NCI-H1092 (cell line): ENCODE data around the gene TRAPPC12.
"Not testable (repeated sequence)": the region's sequence is repeated elsewhere in the genome, so short reads cannot be mapped to it uniquely, and the experiment has no call there.

Experiments
- DNase-seq: peaks from one replicate; lab custom pipeline; 2025; lab: John Stamatoyannopoulos, UW

Gene TRAPPC12

GRCh38 chr2:3486047-3487027 is 106.8 kb downstream of the TRAPPC12 start:
- DNase-seq = no peak

- no peak for DNase-seq
Measured at GRCh38 chr2:3487028-3487425, 107.5 kb downstream of the TRAPPC12 start.

- DNase-seq = no peak
Measured at GRCh38 chr2:3487432-3487831, 107.9 kb downstream of the TRAPPC12 start.

DNA sequence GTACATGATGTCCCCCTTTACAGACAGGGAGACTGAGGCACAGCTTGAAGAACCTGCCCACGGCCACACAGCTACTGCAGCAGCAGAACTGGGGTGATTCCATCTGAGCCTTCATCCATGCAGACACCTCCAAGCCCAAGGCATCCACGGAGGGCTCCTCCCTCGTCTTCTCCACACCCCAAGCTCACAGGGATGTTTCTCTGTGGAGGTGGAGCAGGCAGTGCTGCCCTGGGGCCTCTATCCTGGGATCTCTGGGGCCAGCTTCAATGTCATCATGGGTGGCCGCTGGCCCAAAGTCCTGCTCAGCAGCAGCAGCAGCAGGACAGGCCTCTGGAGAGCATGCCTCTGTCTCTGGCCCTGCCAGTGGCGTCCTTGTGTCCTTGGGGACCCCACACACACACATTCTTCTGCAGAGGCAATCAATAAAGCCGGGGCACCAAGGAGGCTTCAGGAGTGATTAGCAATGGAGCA is 108.6 kb downstream of the TRAPPC12 start:
- DNase-seq = no peak

DNA sequence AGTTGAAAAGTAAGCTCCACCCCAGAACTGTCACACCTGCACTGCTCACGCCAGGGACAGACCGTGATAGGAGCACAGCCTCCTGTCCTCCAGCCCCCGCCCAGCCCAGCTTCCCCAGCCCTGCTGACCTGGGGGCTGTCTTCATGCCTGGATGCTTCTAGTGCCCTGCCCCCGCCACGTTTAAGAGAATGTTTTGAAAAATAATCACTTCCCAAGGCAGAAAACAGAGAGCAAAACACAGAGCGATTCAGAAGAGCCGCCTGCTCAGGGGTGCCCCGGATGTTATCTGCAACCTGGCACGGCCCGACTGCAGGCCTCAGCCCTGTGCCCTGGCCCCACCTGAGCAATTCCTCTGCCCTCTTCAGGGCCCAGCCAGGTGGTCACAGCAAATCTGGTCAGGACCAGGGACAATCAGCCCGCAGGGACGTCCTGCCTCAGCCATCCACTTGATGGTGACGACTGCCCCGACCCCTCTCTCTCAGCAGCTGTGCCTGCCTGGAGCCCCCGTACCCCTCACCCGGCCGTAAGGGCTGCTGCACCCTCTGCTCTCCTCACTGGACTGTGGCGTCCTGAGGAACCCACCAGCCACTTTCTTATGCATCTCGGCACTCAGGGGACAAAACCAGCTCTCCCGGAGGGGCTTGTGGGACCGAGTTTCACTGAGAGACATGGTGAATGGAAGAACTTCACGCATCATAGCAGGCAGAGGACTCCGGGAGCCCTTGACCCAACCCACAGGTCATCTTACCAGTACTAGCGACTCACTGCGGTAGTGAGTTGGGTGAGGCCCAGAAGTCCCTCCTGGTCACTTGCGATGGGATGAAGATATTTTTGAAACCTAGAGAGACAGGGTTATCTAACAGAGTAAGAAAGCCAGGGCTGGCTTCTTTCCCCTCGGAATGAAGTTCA is 109.6 kb downstream of the TRAPPC12 start:
- no peak for DNase-seq

- DNase-seq = no peak
Measured at GRCh38 chr2:3489764-3490115, 110.2 kb downstream of the TRAPPC12 start.

GRCh38 chr2:3490191-3491170 is 111.0 kb downstream of the TRAPPC12 start:
- DNase-seq = no peak

GRCh38 chr2:3491306-3491705 is 111.8 kb downstream of the TRAPPC12 start:
- DNase-seq = no peak

DNA sequence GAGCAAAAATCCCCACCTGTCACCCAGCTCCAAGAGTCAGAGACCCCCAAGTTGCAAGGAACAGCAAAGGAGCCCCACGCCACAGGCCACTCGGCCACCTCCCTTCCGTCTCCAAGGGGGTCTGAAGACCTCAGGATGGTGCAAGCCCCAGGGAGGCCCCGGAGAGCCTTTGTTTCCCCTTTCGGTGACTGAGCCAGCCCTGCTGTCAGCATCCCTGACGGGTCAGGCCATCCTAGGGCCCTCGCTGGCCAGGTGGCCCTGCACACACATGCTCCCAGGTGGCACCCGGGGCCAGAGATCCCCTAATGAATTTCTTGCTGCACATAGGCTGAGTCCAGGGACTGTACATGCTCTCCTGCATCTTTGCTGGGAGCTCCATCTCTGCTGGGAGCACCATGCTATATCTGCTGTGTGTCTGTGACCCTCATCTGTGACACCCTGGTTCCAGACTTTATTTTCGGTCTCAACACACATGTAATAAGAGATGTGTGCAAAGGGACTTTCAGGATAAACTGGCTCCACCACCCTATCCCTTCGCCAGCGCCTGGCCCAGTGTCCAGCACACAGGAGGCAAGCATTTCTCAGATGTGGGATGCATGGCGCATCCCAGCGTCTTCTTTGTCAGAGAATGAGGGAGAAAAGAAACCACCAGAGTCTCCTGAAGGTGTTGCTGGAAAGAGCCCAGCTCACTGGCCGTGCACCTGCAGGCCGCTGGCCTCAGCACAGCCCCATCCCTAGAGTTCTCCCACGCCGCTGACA is 112.4 kb downstream of the TRAPPC12 start:
- DNase-seq = no peak

GRCh38 chr2:3492475-3492787 is 112.9 kb downstream of the TRAPPC12 start:
- not testable (repeated sequence) for DNase-seq

GRCh38 chr2:3492951-3493614 is 113.6 kb downstream of the TRAPPC12 start:
- no peak for DNase-seq

DNA sequence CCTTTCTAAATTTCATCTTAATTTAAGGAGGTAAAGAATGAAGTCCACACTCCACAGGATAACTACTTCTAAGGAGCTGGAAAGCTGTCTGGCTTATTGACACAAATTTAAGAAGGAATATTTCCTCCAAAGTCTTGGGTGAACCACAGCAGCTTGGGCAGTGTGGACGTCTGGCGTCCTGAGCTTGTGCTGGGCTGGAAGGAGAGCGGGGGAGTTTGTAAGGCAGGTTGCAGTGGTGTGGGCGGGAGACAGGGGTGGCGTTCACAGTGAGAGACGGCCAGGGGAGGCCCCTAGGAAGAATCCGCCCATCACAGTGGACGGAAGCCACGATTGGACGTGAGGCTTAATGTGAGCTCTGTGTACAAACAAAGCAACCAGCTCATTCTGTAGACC is 114.1 kb downstream of the TRAPPC12 start:
- DNase-seq = no peak

DNA sequence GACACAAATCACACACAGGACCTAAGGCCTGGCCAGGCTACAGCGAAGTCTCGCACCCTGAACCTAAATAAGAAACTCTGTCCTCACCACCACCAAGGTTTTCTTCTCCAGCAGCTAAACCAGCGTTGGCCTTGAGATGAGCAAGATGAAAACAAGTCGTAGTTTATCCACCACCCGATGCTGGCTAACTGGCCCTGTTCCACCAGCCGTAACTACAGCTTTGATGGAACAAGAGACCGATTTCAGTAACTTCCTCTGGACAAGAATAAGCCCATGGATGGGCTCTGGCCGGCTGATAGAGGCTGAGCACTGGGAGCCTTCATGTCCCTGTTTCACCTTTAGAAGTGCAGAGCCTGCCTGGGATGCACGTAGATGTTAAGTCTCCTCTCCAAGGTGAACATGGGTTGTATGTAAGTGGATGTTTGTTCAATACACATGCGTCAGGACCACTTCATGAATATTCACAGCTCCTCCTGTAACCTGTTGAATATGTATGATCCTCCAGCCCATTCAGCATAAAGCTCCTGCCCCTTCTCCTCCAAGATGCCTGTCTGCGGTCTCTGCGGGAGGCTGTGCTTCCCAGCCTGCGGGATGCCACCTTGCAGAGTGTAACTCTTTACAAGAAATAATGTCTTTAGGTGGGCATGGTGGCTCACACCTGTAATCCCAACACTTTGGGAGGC is 115.6 kb downstream of the TRAPPC12 start:
- DNase-seq = no peak

DNA sequence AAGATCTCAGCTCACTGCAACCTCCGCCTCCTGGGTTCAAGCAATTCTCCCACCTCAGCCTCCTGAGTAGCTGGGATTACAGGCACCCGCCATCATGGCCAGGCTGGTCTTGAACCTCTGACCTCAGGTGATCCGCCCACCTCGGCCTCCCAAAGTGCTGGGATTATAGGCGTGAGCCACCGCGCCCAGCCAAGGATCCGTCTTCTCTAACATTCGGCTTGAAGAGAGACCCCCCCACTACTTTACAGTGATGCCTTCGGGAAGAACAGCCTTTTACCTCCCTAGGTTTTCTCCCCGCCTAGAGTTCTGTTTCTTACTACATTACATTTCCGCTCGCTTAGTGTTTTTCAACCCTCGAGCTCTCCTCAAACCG is 117.2 kb downstream of the TRAPPC12 start:
- DNase-seq = not testable (repeated sequence)

- no peak for DNase-seq
Measured at GRCh38 chr2:3498783-3499394, 119.4 kb downstream of the TRAPPC12 start.

- DNase-seq = no peak
Measured at GRCh38 chr2:3500326-3500899, 120.9 kb downstream of the TRAPPC12 start.

DNA sequence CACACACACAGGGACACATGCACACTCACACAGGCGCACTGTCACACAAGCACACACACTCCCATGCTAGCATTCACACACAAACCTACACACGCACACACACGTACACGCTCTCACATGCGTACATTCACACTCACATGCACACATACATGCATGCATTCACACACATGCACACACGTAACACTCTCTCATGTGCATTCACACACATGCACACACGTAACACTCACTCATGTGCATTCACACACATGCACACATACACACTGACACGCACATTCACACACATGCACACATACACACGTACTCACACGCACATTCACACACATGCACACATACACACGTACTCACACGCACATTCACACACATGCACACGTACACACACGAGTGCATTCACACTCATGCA is 123.6 kb downstream of the TRAPPC12 start:
- no peak for DNase-seq

DNA sequence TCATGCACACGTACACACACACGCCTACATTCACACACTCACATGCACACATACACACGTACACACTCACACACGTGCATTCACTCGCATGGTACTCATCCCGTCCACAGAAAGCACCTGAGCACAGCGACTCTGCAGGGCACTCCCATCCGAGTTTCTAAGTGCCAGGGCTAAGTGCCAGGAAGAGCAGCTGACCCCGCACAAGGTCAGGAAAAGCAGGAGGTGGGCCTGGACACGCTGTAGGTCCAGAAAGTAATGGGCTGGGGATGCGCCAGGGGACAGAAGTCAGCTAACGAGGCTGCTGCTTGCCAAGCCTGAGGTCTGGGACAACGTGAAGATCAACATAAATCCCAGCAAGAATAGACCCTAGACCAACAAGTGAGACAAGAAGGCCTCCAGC is 124.0 kb downstream of the TRAPPC12 start:
- DNase-seq = no peak

DNA sequence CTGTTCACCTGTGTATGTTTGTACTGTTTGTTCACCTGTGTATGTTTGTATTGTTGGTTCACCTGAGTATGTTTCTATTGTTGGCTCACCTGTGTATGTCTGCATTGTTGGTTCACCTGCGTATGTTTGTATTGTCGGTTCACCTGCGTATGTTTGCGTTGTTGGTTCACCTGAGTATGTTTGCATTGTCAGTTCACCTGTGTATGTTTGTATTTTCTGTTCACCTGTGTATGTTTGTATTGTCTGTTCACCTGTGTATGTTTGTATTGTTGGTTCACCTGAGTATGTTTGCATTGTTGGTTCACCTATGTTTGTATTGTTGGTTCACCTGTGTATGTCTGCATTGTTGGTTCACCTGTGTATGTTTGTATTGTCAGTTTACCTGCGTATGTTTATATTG is 125.2 kb downstream of the TRAPPC12 start:
- no peak for DNase-seq
